Bronchial epithelial cell (primary cell): ENCODE data around the gene FBXL15. TPM values are rescaled to one million over a fixed set of nuclear protein-coding genes. Genes with fewer than 3 reads are reported as not detected.

Source experiments
- DNase-seq: peaks from one replicate; pipeline ENCODE4 v3.0.0-alpha.2; 2010; ENCODE audit warnings: low read depth
- FAIRE-seq: peaks from 2 replicates; lab custom pipeline; 2011; peaks lifted over from hg19 to GRCh38; lab: Jason Lieb, UNC
- H3K27me3 ChIP-seq: 2 replicates; pipeline ENCODE4 v1.5.1; 2011; ENCODE audit warnings: low read length; ENCODE audit not compliant: control insufficient read depth, insufficient read depth
- H3K36me3 ChIP-seq: 2 replicates; pipeline ENCODE4 v1.5.1; 2011; ENCODE audit warnings: low read length; ENCODE audit not compliant: control insufficient read depth, insufficient read depth
- H3K4me3 ChIP-seq: 2 replicates; pipeline ENCODE4 v1.5.1; 2011; ENCODE audit warnings: mild to moderate bottlenecking, low read depth, low read length, control low read depth
- total RNA-seq: library from RNA; depleted of rRNA; stranded (reverse); fragments of >200 nt; gene quantifications from 2 replicates; pipeline ENCODE4 v1.2.1, GENCODE V29; 2014
- TF ChIP-seq, protein P1 (sequence below): IDR thresholded peaks from 2 replicates; pipeline ENCODE4 v1.5.1; 2011; ENCODE audit warnings: mild to moderate bottlenecking, moderate library complexity, low read length, control low read depth, inconsistent platforms; ENCODE audit not compliant: insufficient read depth, severe bottlenecking

The FBXL15 gene
- total RNA-seq, 1 donor from 2014 or later, result 9.7 TPM

DNA sequence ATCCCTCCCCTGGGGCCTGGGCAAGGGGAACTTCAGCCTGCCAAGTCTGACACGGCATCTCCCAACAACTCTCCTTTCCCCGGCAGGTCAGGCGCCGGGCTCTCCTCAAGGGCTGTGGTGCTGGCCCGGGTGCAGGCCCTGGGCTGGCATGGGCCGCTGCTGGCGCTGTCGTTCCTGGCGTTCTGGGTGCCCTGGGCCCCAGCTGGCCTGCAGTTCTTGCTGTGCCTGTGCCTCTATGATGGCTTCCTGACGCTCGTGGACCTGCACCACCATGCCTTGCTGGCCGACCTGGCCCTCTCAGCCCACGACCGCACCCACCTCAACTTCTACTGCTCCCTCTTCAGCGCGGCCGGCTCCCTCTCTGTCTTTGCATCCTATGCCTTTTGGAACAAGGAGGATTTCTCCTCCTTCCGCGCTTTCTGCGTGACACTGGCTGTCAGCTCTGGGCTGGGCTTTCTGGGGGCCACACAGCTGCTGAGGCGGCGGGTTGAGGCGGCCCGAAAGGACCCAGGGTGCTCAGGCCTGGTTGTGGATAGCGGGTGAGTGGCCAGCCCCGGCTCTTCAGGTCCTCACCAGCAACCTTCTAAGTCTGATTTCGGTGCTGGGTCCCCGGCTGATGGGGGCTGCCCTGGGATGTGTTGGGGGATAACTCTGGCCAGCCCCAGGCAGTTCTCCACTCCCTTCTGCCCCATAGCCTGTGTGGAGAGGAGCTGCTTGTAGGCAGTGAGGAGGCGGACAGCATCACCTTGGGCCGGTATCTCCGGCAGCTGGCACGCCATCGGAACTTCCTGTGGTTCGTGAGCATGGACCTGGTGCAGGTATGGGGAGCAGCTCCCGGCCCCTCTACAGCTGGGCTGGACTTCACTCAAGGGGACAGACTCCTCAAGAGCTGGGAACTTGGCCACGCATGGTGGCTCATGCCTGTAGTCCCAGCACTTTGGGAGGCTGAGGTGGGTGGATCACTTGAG lies 50.2 kb downstream of the FBXL15 start:
- Histone ChIP-seq H3K36me3 (no peaks in the 10 kb centered on the region), H3K4me3 (no peak overlapping the region), H3K27me3 (no peaks in the 10 kb centered on the region)
- FAIRE-seq, result no peak
- TF ChIP-seq, protein P1, sequence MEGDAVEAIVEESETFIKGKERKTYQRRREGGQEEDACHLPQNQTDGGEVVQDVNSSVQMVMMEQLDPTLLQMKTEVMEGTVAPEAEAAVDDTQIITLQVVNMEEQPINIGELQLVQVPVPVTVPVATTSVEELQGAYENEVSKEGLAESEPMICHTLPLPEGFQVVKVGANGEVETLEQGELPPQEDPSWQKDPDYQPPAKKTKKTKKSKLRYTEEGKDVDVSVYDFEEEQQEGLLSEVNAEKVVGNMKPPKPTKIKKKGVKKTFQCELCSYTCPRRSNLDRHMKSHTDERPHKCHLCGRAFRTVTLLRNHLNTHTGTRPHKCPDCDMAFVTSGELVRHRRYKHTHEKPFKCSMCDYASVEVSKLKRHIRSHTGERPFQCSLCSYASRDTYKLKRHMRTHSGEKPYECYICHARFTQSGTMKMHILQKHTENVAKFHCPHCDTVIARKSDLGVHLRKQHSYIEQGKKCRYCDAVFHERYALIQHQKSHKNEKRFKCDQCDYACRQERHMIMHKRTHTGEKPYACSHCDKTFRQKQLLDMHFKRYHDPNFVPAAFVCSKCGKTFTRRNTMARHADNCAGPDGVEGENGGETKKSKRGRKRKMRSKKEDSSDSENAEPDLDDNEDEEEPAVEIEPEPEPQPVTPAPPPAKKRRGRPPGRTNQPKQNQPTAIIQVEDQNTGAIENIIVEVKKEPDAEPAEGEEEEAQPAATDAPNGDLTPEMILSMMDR, result no peak
- no peak for DNase-seq

Other genes with a start within 250 kb of the FBXL15 start
- not detected in 2 replicates for gene ELOVL3, start 194.5 kb upstream of the FBXL15 start, total RNA-seq
- not detected in 2 replicates for gene PITX3, start 179.3 kb upstream of the FBXL15 start, total RNA-seq
- gene GBF1, start 175.3 kb upstream of the FBXL15 start, total RNA-seq, result 8.7 and 12.7 TPM in 2 replicates
- 6.8 and 13.2 TPM in 2 replicates for gene NFKB2, start 25.1 kb upstream of the FBXL15 start, total RNA-seq
- under 0.01 and 0.51 TPM in 2 replicates for gene PSD, start 2.1 kb upstream of the FBXL15 start, total RNA-seq
- 29.7 and 31.5 TPM in 2 replicates for gene CUEDC2, start 11.7 kb downstream of the FBXL15 start, total RNA-seq
- 2.9 and 6.3 TPM in 2 replicates for gene C10orf95, start 30.7 kb downstream of the FBXL15 start, total RNA-seq
- gene ACTR1A, start 81.9 kb downstream of the FBXL15 start, total RNA-seq, result 53.2 and 79.6 TPM in 2 replicates
- gene SUFU, start 83.1 kb downstream of the FBXL15 start, total RNA-seq, result 0.79 and 0.90 TPM in 2 replicates
- 31.1 and 41.2 TPM in 2 replicates for gene TRIM8, start 223.6 kb downstream of the FBXL15 start, total RNA-seq